Lower leg skin (tissue), 4 donors: ENCODE results near the gene RAB3IP. TPM values are rescaled to one million over a fixed set of nuclear protein-coding genes. Genes with fewer than 3 reads are reported as not detected.

Experiments used
- DNase-seq, 2 donors: peaks; one replicate each; pipeline ENCODE4 v3.0.0-alpha.2; 2019; ENCODE audit warnings: low spot score in 2 of 2
- H3K4me3 ChIP-seq: fragments of 200-600 bp; sonication (generic); 2 replicates; pipeline ENCODE4 v1.5.1; 2017; ENCODE audit warnings: mild to moderate bottlenecking, low read depth; ENCODE audit not compliant: poor library complexity, severe bottlenecking
- CTCF ChIP-seq, 3 donors: fragments of 450-650 bp; IDR thresholded peaks; one replicate each; pipeline ENCODE4 v1.5.1; 2016; ENCODE audit warnings: antibody characterized with exemption in 3 of 3, mild to moderate bottlenecking in 3 of 3, moderate library complexity in 2 of 3
- POLR2A ChIP-seq, 2 donors: fragments of 450-650 bp; IDR thresholded peaks; one replicate each; pipeline ENCODE4 v1.6.1; 2016 to 2017; ENCODE audit warnings: antibody characterized with exemption in 2 of 2, mild to moderate bottlenecking in 1 of 2, moderate library complexity in 1 of 2
- WGBS, 2 donors: methylation state at CpG; one replicate each; pipeline ENCODE4 v1.1.5; 2018; 5-methylcytosine and 5-hydroxymethylcytosine counted together
- intact Hi-C: fragments of 100-400 bp; cut with DNase I; formaldehyde crosslinking; loops from one replicate; pipeline ENCODE4 v1.15.0; 2023; ENCODE audit warnings: low total_unique reads
- total RNA-seq, 4 donors: library from RNA; depleted of rRNA; stranded (reverse); fragments of >200 nt; gene quantifications; one replicate each; pipeline ENCODE4 v1.1.0, GENCODE V29; 2016

The RAB3IP gene
- total RNA-seq, 4 donors from 2014 or later: 11.3 to 30.0 (median 21.4) TPM

- DNase-seq: no peak
- H3K4me3 ChIP-seq: no peak overlapping the region
- no peak for TF ChIP-seq POLR2A (IDR thresholded peaks at IDR 0.05)
- no peak for TF ChIP-seq CTCF (IDR thresholded peaks at IDR 0.05)
- 72 to 81% methylated on average over 4 of the region's 4 CpGs for WGBS, 2 donors
- intact Hi-C loops: no loop called here
These were observed 72.3 kb downstream of the RAB3IP start for GRCh38 chr12:69810870-69811498.

- intact Hi-C loops: no loop called here
- no peak for TF ChIP-seq CTCF (IDR thresholded peaks at IDR 0.05)
- TF ChIP-seq POLR2A (IDR thresholded peaks at IDR 0.05): no peak
- H3K4me3 ChIP-seq: no peak overlapping the region
- DNase-seq: no peak
- WGBS, 2 donors: 91 to 93% methylated on average over 3 of the region's 3 CpGs
These were observed 77.4 kb downstream of the RAB3IP start for GRCh38 chr12:69816082-69816481.

- TF ChIP-seq POLR2A (IDR thresholded peaks at IDR 0.05) (no peak), CTCF (IDR thresholded peaks at IDR 0.05) (no peak)
- intact Hi-C loops: no loop called here
- 68 to 74% methylated on average over 6 of the region's 6 CpGs for WGBS, 2 donors
- no peak for DNase-seq
- H3K4me3 ChIP-seq: no peak overlapping the region
These were observed 82.4 kb downstream of the RAB3IP start for GRCh38 chr12:69821032-69821455.

GRCh38 chr12:69821456-69822159, 82.9 kb downstream of the RAB3IP start:
- no peak for DNase-seq
- WGBS, 2 donors: 34 to 38% methylated on average over 8 of the region's 8 CpGs
- H3K4me3 ChIP-seq: no peak overlapping the region
- TF ChIP-seq CTCF (IDR thresholded peaks at IDR 0.05): no peak
- no peak for TF ChIP-seq POLR2A (IDR thresholded peaks at IDR 0.05)
- intact Hi-C loops: no loop called here

- intact Hi-C loops: no loop called here
- no peak overlapping the region for H3K4me3 ChIP-seq
- 54 to 65% methylated on average over 3 of the region's 3 CpGs for WGBS, 2 donors
- no peak for DNase-seq
- TF ChIP-seq POLR2A (IDR thresholded peaks at IDR 0.05) (no peak), CTCF (IDR thresholded peaks at IDR 0.05) (no peak)
These were observed 83.7 kb downstream of the RAB3IP start for GRCh38 chr12:69822201-69822860.
